ENCODE data around the gene FOXE1. TPM values are rescaled to one million over a fixed set of nuclear protein-coding genes. Genes with fewer than 3 reads are reported as not detected.

Gene FOXE1
- total RNA-seq = not detected
- polyA plus RNA-seq = not detected
- total RNA-seq = 0 to 0.22 (median 0.11) reads per million in 6 experiments

DNA sequence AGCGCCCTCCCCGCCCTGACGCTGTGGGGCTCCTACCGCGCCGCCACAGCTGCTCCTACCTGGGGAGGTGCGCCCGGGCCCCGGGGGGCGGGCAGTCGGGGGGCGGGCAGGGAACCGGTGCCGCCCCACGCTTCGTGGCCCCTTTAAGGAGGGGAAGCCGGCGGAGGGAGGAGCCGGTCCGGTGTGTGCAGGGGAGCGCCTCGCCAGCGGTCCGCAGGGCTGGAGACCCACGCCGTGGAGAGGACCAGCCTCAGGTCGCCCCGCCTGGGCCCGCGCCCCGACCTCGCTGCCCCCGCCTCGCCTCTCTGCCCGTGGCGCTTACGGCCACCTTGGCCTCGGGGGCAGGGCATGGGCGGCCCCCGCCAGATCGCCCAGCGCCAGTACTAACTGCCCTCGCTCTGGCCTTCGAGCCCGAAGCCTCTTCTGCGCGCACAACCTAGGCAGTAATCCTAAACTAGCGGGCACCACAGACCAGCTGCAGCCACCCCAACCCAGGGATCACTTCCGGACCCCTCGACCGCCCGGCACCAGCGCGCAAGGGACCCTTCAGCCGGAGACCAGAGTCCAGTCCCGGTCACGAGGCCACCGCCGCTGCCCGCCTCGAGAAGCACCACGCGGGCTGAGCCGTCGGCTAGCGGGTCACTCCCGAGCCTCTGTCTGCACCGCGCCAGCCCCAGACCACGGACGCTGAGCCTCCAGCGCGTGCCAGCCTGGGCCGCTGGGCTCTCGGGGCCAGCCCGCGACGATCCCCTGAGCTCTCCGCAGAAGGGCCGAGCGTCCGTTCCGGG lies at the start of gene FOXE1:
Gene FOXE1 (plus strand): TSS at position 171 of the 788 bp plus-strand sequence. CDS start 689 bp downstream, outside the sequence.
- POLR2A ChIA-PET = interaction anchor here (1.2 to 1.6 kb wide), 2 partner anchors 12 to 68 kb away, joined by 3 to 6 read pairs; no protein-coding TSS in a partner anchor
- Mint-ChIP-seq H3K9me3 (peaks cover 0 to 9% (median 0%) of the 10 kb centered on the region in 9 donors), H3K27me3 (peaks cover 48 to 81% (median 63%) of the 10 kb centered on the region in 5 donors), H3K4me3 (peak within 1 kb of the TSS; percentile 79 to 95 (median 88)), H3K36me3 (peaks cover 0 to 8% (median 3%) of the 10 kb centered on the region in 3 donors), H3K4me1 (peaks cover 9 to 41% (median 35%) of the 10 kb centered on the region in 4 donors), H3K27ac (peak within 1 kb of the TSS in 4 of 10 donors; percentile 69 to 90 (median 72))
- DNase-seq (peak in 4 of 10 donors; percentile 16 to 21 (median 19)), ATAC-seq (peak; percentile 13 to 27)

DNA sequence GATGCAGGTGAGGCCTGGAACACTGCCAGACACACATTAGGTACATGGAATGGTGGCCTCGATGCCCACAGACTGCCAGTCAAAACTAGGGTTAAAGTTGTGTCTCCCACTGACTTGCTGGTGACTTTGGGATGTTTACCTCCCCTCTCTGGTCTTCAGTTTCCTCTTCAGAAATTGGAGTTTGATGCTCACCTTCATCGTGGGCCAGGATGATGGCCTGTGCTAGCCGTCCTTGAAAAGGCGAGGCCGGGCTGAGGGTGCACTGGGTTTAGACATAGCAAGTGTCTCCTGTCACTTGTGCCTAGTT lies 49.0 kb upstream of the FOXE1 start:
- peaks cover 5 to 29% (median 8%) of the 10 kb centered on the region in 5 donors for H3K27me3 Mint-ChIP-seq
- POLR2A ChIA-PET = no interaction called here
- peak overlapping the region; percentile 72 to 88 (median 86) for H3K4me3 Mint-ChIP-seq
- H3K36me3 Mint-ChIP-seq = no peaks in the 10 kb centered on the region
- H3K27ac Mint-ChIP-seq = peak overlapping the region in 9 of 10 donors; percentile 13 to 93 (median 77)
- peaks cover 4 to 7% (median 6%) of the 10 kb centered on the region in 4 donors for H3K4me1 Mint-ChIP-seq
- no peak for DNase-seq
- H3K9me3 Mint-ChIP-seq = no peaks in the 10 kb centered on the region
- ATAC-seq = no peak

GRCh38 chr9:97806721-97807120 lies 46.3 kb upstream of the FOXE1 start:
- ATAC-seq (no peak), DNase-seq (no peak)
- Mint-ChIP-seq H3K9me3 (no peaks in the 10 kb centered on the region), H3K4me1 (peaks cover 4 to 7% (median 6%) of the 10 kb centered on the region in 4 donors), H3K4me3 (no peak overlapping the region), H3K36me3 (no peaks in the 10 kb centered on the region), H3K27me3 (peaks cover 5 to 26% (median 8%) of the 10 kb centered on the region in 5 donors), H3K27ac (no peak overlapping the region)
- POLR2A ChIA-PET = no interaction called here

- H3K9me3 Mint-ChIP-seq = no peaks in the 10 kb centered on the region
- peaks cover 4 to 7% (median 6%) of the 10 kb centered on the region in 4 donors for H3K4me1 Mint-ChIP-seq
Measured at GRCh38 chr9:97807681-97808080, 45.3 kb upstream of the FOXE1 start.

DNA sequence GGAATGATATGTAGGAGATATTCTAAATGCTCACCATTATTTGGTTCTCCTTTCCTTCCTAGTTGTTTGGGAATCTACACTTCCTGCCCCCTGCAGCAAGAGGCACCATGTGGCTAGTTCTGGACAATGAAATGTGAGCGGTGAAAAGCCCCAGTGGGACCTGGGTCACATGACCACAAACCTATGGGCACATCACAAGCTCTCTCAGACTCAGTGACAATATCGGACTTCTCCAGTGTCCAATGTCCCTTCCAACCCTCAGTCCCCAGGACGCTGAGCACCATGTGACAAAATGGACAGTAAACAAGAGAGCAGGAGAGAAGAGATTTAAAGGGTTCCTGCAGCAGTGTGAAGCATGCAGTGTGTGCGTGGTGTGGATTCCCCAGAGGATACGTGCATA lies 44.6 kb upstream of the FOXE1 start:
- ATAC-seq = no peak
- POLR2A ChIA-PET = no interaction called here

More at GRCh38 chr9:97807681-97808080, 45.3 kb upstream of the FOXE1 start:
- Mint-ChIP-seq H3K36me3 (no peaks in the 10 kb centered on the region), H3K27me3 (peaks cover 5 to 25% (median 8%) of the 10 kb centered on the region in 5 donors), H3K27ac (no peak overlapping the region), H3K4me3 (no peak overlapping the region)
- ATAC-seq = no peak
- POLR2A ChIA-PET = no interaction called here
- no peak for DNase-seq

DNA sequence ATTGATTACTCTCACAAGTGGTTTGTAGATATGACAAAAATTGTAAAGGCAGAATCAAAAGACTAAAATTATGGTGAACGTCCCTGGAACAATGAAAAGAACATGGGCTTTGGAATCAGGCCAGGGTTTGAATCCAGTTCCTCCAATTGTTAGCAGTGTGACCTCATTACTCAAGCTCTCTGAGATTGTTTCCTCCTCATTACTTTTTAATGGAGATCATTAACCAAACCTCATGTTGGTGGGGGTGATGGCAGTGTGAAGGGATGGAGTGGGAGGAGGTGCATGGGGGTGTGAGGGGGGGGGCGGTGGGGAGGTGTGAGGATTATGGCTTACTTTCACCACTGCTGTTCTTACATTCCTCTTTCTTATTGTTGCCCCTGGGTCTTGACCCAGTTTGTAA lies 44.1 kb upstream of the FOXE1 start:
- H3K9me3 Mint-ChIP-seq = peaks cover 0 to 10% (median 0%) of the 10 kb centered on the region in 9 donors
- peaks cover 0 to 4% (median 0%) of the 10 kb centered on the region in 3 donors for H3K36me3 Mint-ChIP-seq
- no peak for ATAC-seq
- DNase-seq = no peak
- peaks cover 0 to 4% (median 2%) of the 10 kb centered on the region in 4 donors for H3K4me1 Mint-ChIP-seq
- H3K27ac Mint-ChIP-seq = no peak overlapping the region
- H3K27me3 Mint-ChIP-seq = peaks cover 5 to 25% (median 8%) of the 10 kb centered on the region in 5 donors
- POLR2A ChIA-PET = no interaction called here
- no peak overlapping the region for H3K4me3 Mint-ChIP-seq

More for the DNA sequence above, 44.6 kb upstream of the FOXE1 start:
- H3K4me3 Mint-ChIP-seq = no peak overlapping the region
- no peak for DNase-seq
- H3K4me1 Mint-ChIP-seq = peaks cover under 1 to 6% (median 3%) of the 10 kb centered on the region in 4 donors
- peaks cover 0 to 5% (median 0%) of the 10 kb centered on the region in 9 donors for H3K9me3 Mint-ChIP-seq
- H3K27me3 Mint-ChIP-seq = peaks cover 5 to 25% (median 8%) of the 10 kb centered on the region in 5 donors
- H3K27ac Mint-ChIP-seq = no peak overlapping the region
- peaks cover 0 to 4% (median 0%) of the 10 kb centered on the region in 3 donors for H3K36me3 Mint-ChIP-seq

DNA sequence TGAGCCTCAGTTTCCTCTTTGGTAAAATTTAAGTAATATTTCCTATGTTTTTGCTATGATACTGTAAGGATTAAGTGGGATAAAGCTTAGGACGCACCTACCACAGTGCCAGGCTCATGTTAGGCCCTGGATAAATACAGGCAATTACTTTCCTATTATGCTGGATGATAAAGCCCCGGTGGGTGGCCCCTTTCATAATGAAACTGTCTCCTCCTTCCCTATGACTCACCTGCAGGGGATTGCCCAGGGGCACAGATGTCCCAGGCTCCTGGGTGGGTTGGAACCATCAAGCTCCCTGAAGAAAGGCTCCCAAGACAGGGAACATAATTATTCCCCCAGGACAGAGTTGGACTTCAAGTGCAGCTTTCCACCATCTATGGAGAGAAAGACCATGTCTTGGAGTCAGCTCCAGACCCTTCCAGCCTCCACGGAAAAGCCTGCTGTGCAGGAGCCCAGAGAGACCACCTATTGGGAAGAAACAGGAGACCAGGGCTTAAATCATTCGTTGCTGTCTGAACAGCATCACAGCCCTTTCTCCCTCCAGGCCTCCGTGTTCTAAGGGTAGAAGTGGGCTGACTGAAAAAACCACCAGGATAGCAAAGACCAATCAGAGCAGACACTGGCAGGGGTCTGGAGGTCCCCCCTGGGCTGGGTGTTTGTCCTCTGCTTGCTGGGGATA lies 43.2 kb upstream of the FOXE1 start:
- POLR2A ChIA-PET = no interaction called here
- Mint-ChIP-seq H3K27me3 (peaks cover 0 to 20% (median 8%) of the 10 kb centered on the region in 5 donors), H3K36me3 (peaks cover 0 to 4% (median 0%) of the 10 kb centered on the region in 3 donors), H3K4me1 (no peaks in the 10 kb centered on the region), H3K4me3 (no peak overlapping the region), H3K9me3 (peaks cover 0 to 12% (median 0%) of the 10 kb centered on the region in 9 donors), H3K27ac (no peak overlapping the region)
- no peak for DNase-seq
- ATAC-seq = no peak

- Mint-ChIP-seq H3K27me3 (peaks cover 0 to 18% (median 8%) of the 10 kb centered on the region in 5 donors), H3K36me3 (peaks cover 0 to 4% (median 0%) of the 10 kb centered on the region in 3 donors), H3K27ac (no peak overlapping the region), H3K4me1 (no peaks in the 10 kb centered on the region), H3K4me3 (no peak overlapping the region), H3K9me3 (peaks cover 0 to 12% (median 0%) of the 10 kb centered on the region in 9 donors)
- POLR2A ChIA-PET = no interaction called here
- ATAC-seq = no peak
- no peak for DNase-seq
Measured at GRCh38 chr9:97811533-97812246, 41.3 kb upstream of the FOXE1 start.

DNA sequence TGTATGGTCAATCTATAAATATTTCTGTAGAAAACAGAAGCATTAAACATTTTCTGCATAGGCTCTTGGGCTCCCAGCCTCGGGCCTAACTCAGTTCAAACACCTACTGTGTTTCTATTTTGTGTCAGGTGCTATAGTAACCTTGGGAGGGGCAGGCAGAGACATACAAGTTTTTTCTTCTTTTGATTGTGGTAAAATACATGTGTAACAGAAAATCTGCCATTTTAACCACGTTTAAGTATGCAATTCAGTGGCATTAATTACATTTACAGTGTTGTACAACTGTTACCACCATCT lies 40.8 kb upstream of the FOXE1 start:
- POLR2A ChIA-PET = no interaction called here
- Mint-ChIP-seq H3K9me3 (peaks cover 0 to 12% (median 0%) of the 10 kb centered on the region in 9 donors), H3K27ac (no peak overlapping the region), H3K4me3 (no peak overlapping the region), H3K4me1 (no peaks in the 10 kb centered on the region), H3K27me3 (peaks cover 0 to 18% (median 10%) of the 10 kb centered on the region in 5 donors), H3K36me3 (peaks cover 0 to 4% (median 0%) of the 10 kb centered on the region in 3 donors)
- DNase-seq (no peak), ATAC-seq (no peak)

DNA sequence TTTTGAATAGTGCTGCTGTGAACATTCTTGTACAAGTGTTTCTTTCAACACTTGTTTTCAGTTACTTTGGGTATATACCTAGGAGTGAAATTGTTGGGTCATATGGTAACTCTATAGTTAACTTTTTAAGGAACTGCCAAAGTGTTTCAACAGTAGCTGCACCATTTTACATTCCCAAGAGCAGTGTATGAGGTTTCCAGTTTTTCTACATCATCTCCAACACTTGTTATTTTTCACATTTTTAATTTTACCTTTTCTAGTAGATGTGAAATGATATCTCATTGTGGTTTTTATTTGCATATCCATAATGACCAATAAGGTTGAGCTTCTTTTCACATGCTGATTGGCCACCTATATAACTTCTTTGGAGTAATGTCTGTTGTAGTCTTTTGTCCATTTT lies 40.0 kb upstream of the FOXE1 start:
- H3K4me3 Mint-ChIP-seq = no peak overlapping the region
- H3K27ac Mint-ChIP-seq = no peak overlapping the region
- ATAC-seq (no peak), DNase-seq (no peak)
- no peaks in the 10 kb centered on the region for H3K4me1 Mint-ChIP-seq
- H3K9me3 Mint-ChIP-seq = peaks cover 0 to 12% (median 0%) of the 10 kb centered on the region in 9 donors
- H3K27me3 Mint-ChIP-seq = peaks cover 8 to 21% (median 18%) of the 10 kb centered on the region in 5 donors
- H3K36me3 Mint-ChIP-seq = peaks cover 0 to 4% (median 0%) of the 10 kb centered on the region in 3 donors
- POLR2A ChIA-PET = no interaction called here

DNA sequence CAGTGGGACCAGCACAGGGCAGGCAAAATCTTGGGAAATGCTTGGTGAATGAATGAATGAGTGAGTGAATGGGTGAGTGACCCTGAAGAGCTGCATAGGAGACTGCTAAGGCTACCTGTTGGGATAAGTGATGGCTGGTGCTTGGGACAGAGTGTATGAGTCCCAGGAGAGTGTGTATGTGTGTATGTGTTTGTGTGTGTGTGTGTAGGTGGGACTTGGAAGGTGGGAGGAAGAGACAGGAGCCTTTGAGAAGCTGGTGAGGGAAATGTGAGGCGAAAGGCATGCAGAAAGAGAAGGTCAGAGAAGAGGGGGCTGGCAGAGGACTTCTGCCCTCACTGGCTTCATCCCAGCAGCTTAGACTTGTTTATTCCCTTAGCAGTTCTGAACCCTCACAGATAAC lies 33.3 kb upstream of the FOXE1 start:
- H3K36me3 Mint-ChIP-seq = peaks cover 2 to 16% (median 2%) of the 10 kb centered on the region in 3 donors
- H3K27me3 Mint-ChIP-seq = peaks cover 29 to 57% (median 49%) of the 10 kb centered on the region in 5 donors
- H3K4me3 Mint-ChIP-seq = no peak overlapping the region
- H3K9me3 Mint-ChIP-seq = peaks cover 3 to 22% (median 7%) of the 10 kb centered on the region in 9 donors
- POLR2A ChIA-PET = no interaction called here
- H3K27ac Mint-ChIP-seq = no peak overlapping the region
- H3K4me1 Mint-ChIP-seq = no peaks in the 10 kb centered on the region
- DNase-seq (no peak), ATAC-seq (no peak)

DNA sequence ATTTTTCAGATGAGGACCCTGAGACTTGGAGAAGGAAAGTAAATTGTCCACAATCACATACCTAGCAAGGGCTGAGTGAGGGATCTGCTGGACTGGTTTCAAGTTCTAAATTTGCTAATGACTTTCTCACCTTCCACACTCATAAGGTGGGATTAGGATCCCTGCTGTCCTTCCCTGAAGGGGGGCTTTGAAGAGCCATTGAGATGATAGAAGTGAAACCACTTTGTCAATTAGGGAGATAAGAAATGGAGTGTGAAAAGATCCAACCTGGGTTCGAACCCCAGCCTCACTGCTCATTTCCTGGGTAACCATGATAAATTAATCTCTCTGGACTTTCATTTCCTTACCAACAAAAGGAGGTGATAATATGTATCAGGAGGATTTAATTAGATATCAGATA lies 32.7 kb upstream of the FOXE1 start:
- H3K27me3 Mint-ChIP-seq = peaks cover 31 to 62% (median 49%) of the 10 kb centered on the region in 5 donors
- peaks cover 2 to 16% (median 2%) of the 10 kb centered on the region in 3 donors for H3K36me3 Mint-ChIP-seq
- H3K9me3 Mint-ChIP-seq = peaks cover 3 to 22% (median 7%) of the 10 kb centered on the region in 9 donors
- no peak overlapping the region for H3K4me3 Mint-ChIP-seq
- POLR2A ChIA-PET = no interaction called here
- ATAC-seq (no peak), DNase-seq (no peak)
- no peak overlapping the region for H3K27ac Mint-ChIP-seq
- no peaks in the 10 kb centered on the region for H3K4me1 Mint-ChIP-seq
